ENCODE data around the gene PPFIBP2.

The PPFIBP2 gene

GRCh38 chr11:7548659-7549274, 35.0 kb downstream of the PPFIBP2 start:
- DNase-seq (ENCODE audit: low read depth in 1 of 2, low spot score in 1 of 2): no peak

- DNase-seq (ENCODE audit: low read depth in 1 of 2, low spot score in 1 of 2): no peak
Measured at GRCh38 chr11:7549681-7550080, 35.9 kb downstream of the PPFIBP2 start.

- DNase-seq (ENCODE audit: low read depth in 1 of 2, low spot score in 1 of 2): no peak
Measured at GRCh38 chr11:7551571-7551970, 37.8 kb downstream of the PPFIBP2 start.

- DNase-seq (ENCODE audit: low read depth in 1 of 2, low spot score in 1 of 2): no peak
Measured at GRCh38 chr11:7552666-7553065, 38.9 kb downstream of the PPFIBP2 start.

GRCh38 chr11:7555052-7555699, 41.4 kb downstream of the PPFIBP2 start:
- no peak for DNase-seq (ENCODE audit: low read depth in 1 of 2, low spot score in 1 of 2)

GRCh38 chr11:7558046-7558445, 44.2 kb downstream of the PPFIBP2 start:
- DNase-seq (ENCODE audit: low read depth in 1 of 2, low spot score in 1 of 2): no peak

GRCh38 chr11:7559398-7560283, 45.8 kb downstream of the PPFIBP2 start:
- no peak for DNase-seq (ENCODE audit: low read depth in 1 of 2, low spot score in 1 of 2)

GRCh38 chr11:7561562-7561961, 47.8 kb downstream of the PPFIBP2 start:
- DNase-seq (ENCODE audit: low read depth in 1 of 2, low spot score in 1 of 2): no peak

GRCh38 chr11:7563281-7563680, 49.5 kb downstream of the PPFIBP2 start:
- DNase-seq (ENCODE audit: low read depth in 1 of 2, low spot score in 1 of 2): no peak

GRCh38 chr11:7564803-7565202, 51.0 kb downstream of the PPFIBP2 start:
- no peak for DNase-seq (ENCODE audit: low read depth in 1 of 2, low spot score in 1 of 2)

- no peak for DNase-seq (ENCODE audit: low read depth in 1 of 2, low spot score in 1 of 2)
Measured at GRCh38 chr11:7567311-7567710, 53.5 kb downstream of the PPFIBP2 start.

GRCh38 chr11:7569044-7569443, 55.2 kb downstream of the PPFIBP2 start:
- DNase-seq (ENCODE audit: low read depth in 1 of 2, low spot score in 1 of 2): no peak

- DNase-seq (ENCODE audit: low read depth in 1 of 2, low spot score in 1 of 2): no peak
Measured at GRCh38 chr11:7570241-7570640, 56.4 kb downstream of the PPFIBP2 start.

- no peak for DNase-seq (ENCODE audit: low read depth in 1 of 2, low spot score in 1 of 2)
Measured at GRCh38 chr11:7570938-7571521, 57.2 kb downstream of the PPFIBP2 start.

- DNase-seq (ENCODE audit: low read depth in 1 of 2, low spot score in 1 of 2): no peak
Measured at GRCh38 chr11:7571640-7572000, 57.8 kb downstream of the PPFIBP2 start.

GRCh38 chr11:7572001-7572712, 58.4 kb downstream of the PPFIBP2 start:
- DNase-seq (ENCODE audit: low read depth in 1 of 2, low spot score in 1 of 2): no peak

- DNase-seq (ENCODE audit: low read depth in 1 of 2, low spot score in 1 of 2): no peak
Measured at GRCh38 chr11:7573193-7573557, 59.4 kb downstream of the PPFIBP2 start.

- no peak for DNase-seq (ENCODE audit: low read depth in 1 of 2, low spot score in 1 of 2)
Measured at GRCh38 chr11:7573558-7574296, 59.9 kb downstream of the PPFIBP2 start.

GRCh38 chr11:7574491-7575130, 60.8 kb downstream of the PPFIBP2 start:
- no peak for DNase-seq (ENCODE audit: low read depth in 1 of 2, low spot score in 1 of 2)

All from stimulated activated CD4-positive, alpha-beta T cell treated with anti-CD3 and anti-CD28 coated beads, Interleukin-15, amount 100 ng/mL, for 1 hour (primary cell).